ENCODE results near the gene PHGDH. TPM values are rescaled to one million over a fixed set of nuclear protein-coding genes. Genes with fewer than 3 reads are reported as not detected.

Gene PHGDH
- total RNA-seq, 1 donor from 2014 or later: 7.8 TPM

GRCh38 chr1:119724611-119725218, 13.0 kb downstream of the PHGDH start:
- DNase-seq: no peak
- no peak for ATAC-seq
- intact Hi-C loops (cut with micrococcal nuclease): no loop called here

- no peak for ATAC-seq
- intact Hi-C loops (cut with micrococcal nuclease): no loop called here
- no peak for DNase-seq
These were observed 13.9 kb downstream of the PHGDH start for GRCh38 chr1:119725626-119726025.

GRCh38 chr1:119727991-119728390, 16.3 kb downstream of the PHGDH start:
- DNase-seq: no peak
- ATAC-seq: no peak
- intact Hi-C loops (cut with micrococcal nuclease): no loop called here

- DNase-seq (no peak), ATAC-seq (no peak)
- intact Hi-C loops (cut with micrococcal nuclease): no loop called here
These were observed 17.3 kb downstream of the PHGDH start for GRCh38 chr1:119729044-119729443.

GRCh38 chr1:119731060-119731459, 19.3 kb downstream of the PHGDH start:
- intact Hi-C loops (cut with micrococcal nuclease): no loop called here
- ATAC-seq (no peak), DNase-seq (no peak)

GRCh38 chr1:119731741-119732430, 20.2 kb downstream of the PHGDH start:
- DNase-seq: no peak
- ATAC-seq: no peak
- intact Hi-C loops (cut with micrococcal nuclease): no loop called here

GRCh38 chr1:119732465-119733168, 20.9 kb downstream of the PHGDH start:
- ATAC-seq (no peak), DNase-seq (no peak)
- intact Hi-C loops (cut with micrococcal nuclease): no loop called here

- ATAC-seq (no peak), DNase-seq (no peak)
- intact Hi-C loops (cut with micrococcal nuclease): no loop called here
These were observed 22.0 kb downstream of the PHGDH start for GRCh38 chr1:119733754-119734153.

GRCh38 chr1:119735217-119735616, 23.5 kb downstream of the PHGDH start:
- ATAC-seq (peak; percentile 66), DNase-seq (peak; percentile 73)
- intact Hi-C loops (cut with micrococcal nuclease): no loop called here

- intact Hi-C loops (cut with micrococcal nuclease): no loop called here
- no peak for DNase-seq
- ATAC-seq: no peak
These were observed 24.9 kb downstream of the PHGDH start for GRCh38 chr1:119736649-119737039.

- intact Hi-C loops (cut with micrococcal nuclease): no loop called here
- DNase-seq (peak; percentile 59), ATAC-seq (peak; percentile 48)
These were observed 25.4 kb downstream of the PHGDH start for GRCh38 chr1:119737040-119737682.

GRCh38 chr1:119738100-119738720, 26.5 kb downstream of the PHGDH start:
- DNase-seq (no peak), ATAC-seq (peak; percentile 23)
- intact Hi-C loops (cut with micrococcal nuclease): no loop called here

- DNase-seq (no peak), ATAC-seq (no peak)
- intact Hi-C loops (cut with micrococcal nuclease): no loop called here
These were observed 27.4 kb downstream of the PHGDH start for GRCh38 chr1:119739150-119739549.

GRCh38 chr1:119740261-119740660, 28.5 kb downstream of the PHGDH start:
- intact Hi-C loops (cut with micrococcal nuclease): loop anchor here (10.0 kb wide), 2 partner anchors 65 to 195 kb away; no protein-coding TSS in a partner anchor
- DNase-seq (no peak), ATAC-seq (no peak)

- ATAC-seq (no peak), DNase-seq (no peak)
- intact Hi-C loops (cut with micrococcal nuclease): loop anchor here (10.0 kb wide), 2 partner anchors 64 to 194 kb away; no protein-coding TSS in a partner anchor
These were observed 29.4 kb downstream of the PHGDH start for GRCh38 chr1:119740896-119741780.

- ATAC-seq: peak; percentile 86
- DNase-seq: peak; percentile 75
- intact Hi-C loops (cut with micrococcal nuclease): loop anchor here (10.0 kb wide), 2 partner anchors 63 to 193 kb away; no protein-coding TSS in a partner anchor
These were observed 30.5 kb downstream of the PHGDH start for GRCh38 chr1:119742202-119742601.

GRCh38 chr1:119742677-119743076, 30.9 kb downstream of the PHGDH start:
- no peak for DNase-seq

GRCh38 chr1:119743308-119743707, 31.6 kb downstream of the PHGDH start:
- no peak for DNase-seq
- intact Hi-C loops (cut with micrococcal nuclease): loop anchor here (10.0 kb wide), 2 partner anchors 61 to 191 kb away; no protein-coding TSS in a partner anchor
- ATAC-seq: peak; percentile 2

More at GRCh38 chr1:119742677-119743076, 30.9 kb downstream of the PHGDH start:
- intact Hi-C loops (cut with micrococcal nuclease): loop anchor here (10.0 kb wide), 2 partner anchors 62 to 192 kb away; no protein-coding TSS in a partner anchor
- peak; percentile 13 for ATAC-seq

Data from left ventricle myocardium superior (tissue), 1 donor.